Thoracic aorta (tissue), 2 donors: ENCODE results near the gene TMEM108. TPM values are rescaled to one million over a fixed set of nuclear protein-coding genes. Genes with fewer than 3 reads are reported as not detected.

Source experiments
- ATAC-seq: fragments of 150-250 bp; one replicate; pipeline ENCODE4 v1.8.0; 2017; ENCODE audit warnings: low read depth; ENCODE audit not compliant: insufficient number of reproducible peaks, low FRiP score
- DNase-seq: peaks from one replicate; pipeline ENCODE4 v3.0.0-alpha.2; 2020; ENCODE audit warnings: low spot score
- H3K27ac ChIP-seq, 2 donors: fragments of 200-600 bp; sonication (generic); 1 replicate in 1 of 2; 2 replicates in 1 of 2; pipeline ENCODE4 v1.5.1; 2016; ENCODE audit warnings: mild to moderate bottlenecking in 2 of 2, moderate library complexity in 2 of 2
- H3K27me3 ChIP-seq: fragments of 200-600 bp; sonication (generic); replicated peaks from 2 replicates; pipeline ENCODE4 v1.6.0; 2016; ENCODE audit warnings: mild to moderate bottlenecking; ENCODE audit not compliant: insufficient read depth
- H3K36me3 ChIP-seq: fragments of 200-600 bp; sonication (generic); one replicate; pipeline ENCODE4 v1.5.1; 2016
- H3K4me1 ChIP-seq, 2 donors: fragments of 200-600 bp; sonication (generic); 1 replicate in 1 of 2; 2 replicates in 1 of 2; pipeline versions ENCODE4 v1.5.1 to v1.6.0; 2016; ENCODE audit warnings: low read depth in 2 of 2, mild to moderate bottlenecking in 1 of 2; ENCODE audit not compliant: control insufficient read depth in 1 of 2
- H3K4me3 ChIP-seq: fragments of 200-600 bp; sonication (generic); 2 replicates; pipeline ENCODE4 v1.5.1; 2016; ENCODE audit warnings: mild to moderate bottlenecking
- H3K9me3 ChIP-seq: fragments of 200-600 bp; sonication (generic); 2 replicates; pipeline ENCODE4 v1.5.1; 2016
- total RNA-seq, 2 donors: library from RNA; depleted of rRNA; stranded (reverse); fragments of >200 nt; gene quantifications; one replicate each; pipeline versions ENCODE4 v1.1.0 to v1.2.3, GENCODE V29; 2016
- TF ChIP-seq, protein P1 (sequence below): fragments of 200-600 bp; sonication (generic); IDR thresholded peaks from one replicate; pipeline ENCODE4 v1.5.1; 2019; ENCODE audit warnings: antibody characterized with exemption

The TMEM108 gene
- total RNA-seq, 2 donors from 2014 or later = 0.28 to 0.41 TPM

GRCh38 chr3:133093366-133093765, 55.2 kb downstream of the TMEM108 start:
- Histone ChIP-seq H3K36me3 (no peaks in the 10 kb centered on the region), H3K4me1 (no peaks in the 10 kb centered on the region), H3K4me3 (no peak overlapping the region), H3K9me3 (no peaks in the 10 kb centered on the region), H3K27ac (no peak overlapping the region), H3K27me3 (no peaks in the 10 kb centered on the region)
- TF ChIP-seq, protein P1, sequence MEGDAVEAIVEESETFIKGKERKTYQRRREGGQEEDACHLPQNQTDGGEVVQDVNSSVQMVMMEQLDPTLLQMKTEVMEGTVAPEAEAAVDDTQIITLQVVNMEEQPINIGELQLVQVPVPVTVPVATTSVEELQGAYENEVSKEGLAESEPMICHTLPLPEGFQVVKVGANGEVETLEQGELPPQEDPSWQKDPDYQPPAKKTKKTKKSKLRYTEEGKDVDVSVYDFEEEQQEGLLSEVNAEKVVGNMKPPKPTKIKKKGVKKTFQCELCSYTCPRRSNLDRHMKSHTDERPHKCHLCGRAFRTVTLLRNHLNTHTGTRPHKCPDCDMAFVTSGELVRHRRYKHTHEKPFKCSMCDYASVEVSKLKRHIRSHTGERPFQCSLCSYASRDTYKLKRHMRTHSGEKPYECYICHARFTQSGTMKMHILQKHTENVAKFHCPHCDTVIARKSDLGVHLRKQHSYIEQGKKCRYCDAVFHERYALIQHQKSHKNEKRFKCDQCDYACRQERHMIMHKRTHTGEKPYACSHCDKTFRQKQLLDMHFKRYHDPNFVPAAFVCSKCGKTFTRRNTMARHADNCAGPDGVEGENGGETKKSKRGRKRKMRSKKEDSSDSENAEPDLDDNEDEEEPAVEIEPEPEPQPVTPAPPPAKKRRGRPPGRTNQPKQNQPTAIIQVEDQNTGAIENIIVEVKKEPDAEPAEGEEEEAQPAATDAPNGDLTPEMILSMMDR = no peak
- no peak for ATAC-seq
- DNase-seq = no peak

DNA sequence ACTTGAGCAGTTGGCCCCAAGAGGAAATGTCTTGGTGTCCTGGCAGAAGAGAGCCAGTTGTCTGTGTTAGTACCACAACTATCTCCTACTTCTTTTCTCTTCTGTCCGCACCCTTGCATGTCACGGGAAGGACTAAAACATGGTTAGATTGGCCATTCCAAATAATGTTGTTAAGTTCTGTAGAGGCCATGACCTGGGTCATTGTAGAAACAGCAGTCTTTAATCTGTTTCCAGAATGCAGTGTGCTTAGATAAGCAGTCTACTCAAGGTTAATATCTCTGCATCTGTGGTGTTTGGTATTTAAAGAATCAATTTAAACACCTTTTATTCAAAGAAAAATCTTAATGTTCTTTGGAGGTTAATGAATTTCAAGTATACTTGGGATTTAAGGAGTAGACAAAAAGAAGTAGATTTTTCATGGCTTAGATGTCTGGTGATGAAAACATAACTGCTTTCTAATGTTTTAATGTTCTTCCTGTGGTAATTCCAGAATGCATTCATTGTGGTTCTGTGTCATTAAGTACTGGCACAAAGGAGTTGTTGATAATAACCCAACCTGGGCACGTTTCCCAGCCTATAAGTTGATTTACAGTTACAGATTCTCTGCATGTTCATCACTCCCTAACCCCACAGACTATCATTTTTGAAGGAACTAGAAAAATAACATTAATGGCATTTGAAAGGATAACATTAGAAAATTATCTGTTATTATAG, 58.9 kb downstream of the TMEM108 start:
- ATAC-seq (no peak), DNase-seq (no peak)
- TF ChIP-seq, protein P1 = no peak
- no peak overlapping the region for H3K27ac ChIP-seq
- H3K9me3 ChIP-seq = no peaks in the 10 kb centered on the region
- no peaks in the 10 kb centered on the region for H3K36me3 ChIP-seq
- no peaks in the 10 kb centered on the region for H3K4me1 ChIP-seq
- H3K4me3 ChIP-seq = no peak overlapping the region
- no peaks in the 10 kb centered on the region for H3K27me3 ChIP-seq

GRCh38 chr3:133103706-133104105, 65.5 kb downstream of the TMEM108 start:
- TF ChIP-seq, protein P1 = no peak
- H3K4me1 ChIP-seq = no peaks in the 10 kb centered on the region
- no peak overlapping the region for H3K27ac ChIP-seq
- H3K27me3 ChIP-seq = no peaks in the 10 kb centered on the region
- ATAC-seq (no peak), DNase-seq (no peak)
- no peaks in the 10 kb centered on the region for H3K9me3 ChIP-seq
- no peak overlapping the region for H3K4me3 ChIP-seq
- H3K36me3 ChIP-seq = no peaks in the 10 kb centered on the region

DNA sequence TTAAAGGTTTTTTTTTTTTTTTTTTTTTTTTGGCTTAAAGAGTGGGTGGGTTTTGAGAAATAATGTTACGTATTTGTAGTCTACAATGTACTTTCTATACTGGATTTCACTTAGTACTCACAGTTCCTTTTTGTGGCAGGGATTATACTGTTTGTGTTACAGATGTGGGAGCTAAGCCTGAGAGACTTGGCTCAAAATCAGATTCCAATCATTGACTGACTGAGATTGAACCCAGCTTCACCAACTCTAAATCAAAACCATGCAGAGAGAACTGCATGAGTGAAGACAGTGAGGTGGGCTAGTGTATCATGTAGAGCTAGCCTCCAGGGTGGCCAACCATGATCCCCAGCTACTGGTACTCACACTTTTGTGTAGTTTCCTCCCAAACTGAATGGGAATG, 68.0 kb downstream of the TMEM108 start:
- no peaks in the 10 kb centered on the region for H3K9me3 ChIP-seq
- H3K4me3 ChIP-seq = no peak overlapping the region
- H3K36me3 ChIP-seq = no peaks in the 10 kb centered on the region
- no peak for DNase-seq
- no peaks in the 10 kb centered on the region for H3K4me1 ChIP-seq
- TF ChIP-seq, protein P1 = no peak
- no peaks in the 10 kb centered on the region for H3K27me3 ChIP-seq
- ATAC-seq = no peak
- no peak overlapping the region for H3K27ac ChIP-seq

GRCh38 chr3:133112666-133113065, 74.5 kb downstream of the TMEM108 start:
- no peak overlapping the region for H3K27ac ChIP-seq
- H3K36me3 ChIP-seq = no peaks in the 10 kb centered on the region
- no peaks in the 10 kb centered on the region for H3K9me3 ChIP-seq
- DNase-seq = no peak
- no peaks in the 10 kb centered on the region for H3K27me3 ChIP-seq
- H3K4me1 ChIP-seq = no peaks in the 10 kb centered on the region
- no peak for ATAC-seq
- H3K4me3 ChIP-seq = no peak overlapping the region
- TF ChIP-seq, protein P1 = no peak
